ENCODE data around the gene FAM177A1. TPM values are rescaled to one million over a fixed set of nuclear protein-coding genes. Genes with fewer than 3 reads are reported as not detected.
A peak's percentile ranks its signal among the peaks of the same experiment; 100 is the strongest.
"Not testable (repeated sequence)": the region's sequence is repeated elsewhere in the genome, so short reads cannot be mapped to it uniquely, and the experiment has no call there.

FAM177A1 gene, protein sequence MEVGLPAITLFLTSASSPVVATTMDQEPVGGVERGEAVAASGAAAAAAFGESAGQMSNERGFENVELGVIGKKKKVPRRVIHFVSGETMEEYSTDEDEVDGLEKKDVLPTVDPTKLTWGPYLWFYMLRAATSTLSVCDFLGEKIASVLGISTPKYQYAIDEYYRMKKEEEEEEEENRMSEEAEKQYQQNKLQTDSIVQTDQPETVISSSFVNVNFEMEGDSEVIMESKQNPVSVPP
- 37.3 and 43.0 TPM in 2 replicates for total RNA-seq (2014; rRNA removed; shearing (Covaris generic))

DNA sequence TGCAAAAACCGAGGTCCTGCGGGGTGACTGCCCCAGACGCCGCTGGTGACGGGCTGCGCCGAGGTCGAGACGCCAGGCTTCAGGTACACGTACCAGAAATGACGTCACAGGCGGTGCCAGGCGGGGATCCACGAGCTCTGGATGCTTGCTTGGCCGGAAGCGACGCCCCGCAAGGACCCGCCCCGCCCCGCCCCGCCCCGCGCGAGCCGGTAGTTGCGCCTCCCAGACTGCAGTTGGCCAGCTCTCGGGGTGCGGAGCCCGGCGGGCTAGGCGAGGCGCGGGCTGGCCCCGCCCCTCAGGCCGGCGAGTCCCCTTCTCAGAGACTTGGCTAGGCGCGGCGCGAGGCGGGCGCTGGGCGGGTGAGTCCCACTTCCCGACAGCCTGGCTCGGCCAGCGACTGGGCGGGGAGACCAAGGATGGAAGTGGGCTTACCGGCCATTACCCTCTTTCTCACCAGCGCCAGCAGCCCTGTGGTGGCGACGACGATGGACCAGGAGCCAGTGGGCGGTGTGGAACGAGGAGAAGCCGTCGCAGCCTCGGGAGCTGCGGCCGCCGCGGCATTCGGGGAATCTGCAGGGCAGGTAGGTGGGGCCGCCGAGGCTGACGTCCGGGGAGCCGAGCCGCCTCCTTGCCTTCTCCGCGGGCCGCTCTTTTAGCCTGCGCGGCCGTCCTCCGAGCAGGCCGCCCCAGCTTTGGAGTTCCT is at the start of gene FAM177A1:
TSS of gene FAM177A1 (plus strand) at position 225 of the 703 bp plus-strand sequence. CDS start at position 417, 192 bp downstream.
- Histone ChIP-seq H3K27me3 (ENCODE audit: control insufficient read depth, insufficient read depth, low read length) (no peaks in the 10 kb centered on the region), H3K4me3 (ENCODE audit: insufficient read depth, low read depth, low read length) (peak within 1 kb of the TSS; percentile 91), H3K36me3 (replicated peaks; ENCODE audit: control insufficient read depth, insufficient read depth, low read length) (no peaks in the 10 kb centered on the region)
- peak; percentile 98 for DNase-seq

DNA sequence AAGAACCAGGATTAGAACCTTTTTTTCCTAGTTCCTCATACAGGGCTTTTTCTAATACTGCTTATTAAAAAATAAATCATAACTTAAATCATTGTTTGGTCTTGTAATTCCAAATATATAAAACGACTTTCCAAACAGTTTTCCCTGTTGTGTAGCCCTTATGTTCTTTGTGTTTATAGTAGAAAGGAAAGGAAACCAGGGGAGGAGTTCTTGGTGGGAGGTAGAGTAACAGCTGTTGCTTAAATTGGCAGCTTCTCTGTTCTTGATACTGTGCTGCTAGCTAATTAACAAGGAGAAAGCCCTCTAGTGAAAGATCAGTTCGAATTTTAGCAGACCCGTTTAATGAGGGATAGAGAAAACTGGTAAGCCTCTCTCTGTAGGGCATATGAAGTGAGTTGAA is 48.3 kb upstream of the FAM177A1 start:
- Histone ChIP-seq H3K36me3 (replicated peaks; ENCODE audit: control insufficient read depth, insufficient read depth, low read length) (peaks cover 2% of the 10 kb centered on the region), H3K27me3 (ENCODE audit: control insufficient read depth, insufficient read depth, low read length) (no peaks in the 10 kb centered on the region), H3K4me3 (ENCODE audit: insufficient read depth, low read depth, low read length) (no peak overlapping the region)
- no peak for DNase-seq

GRCh38 chr14:34999500-34999899 is 46.6 kb upstream of the FAM177A1 start:
- H3K27me3 ChIP-seq (ENCODE audit: control insufficient read depth, insufficient read depth, low read length) = no peaks in the 10 kb centered on the region
- no peak for DNase-seq
- no peak overlapping the region for H3K4me3 ChIP-seq (ENCODE audit: insufficient read depth, low read depth, low read length)
- H3K36me3 ChIP-seq (replicated peaks; ENCODE audit: control insufficient read depth, insufficient read depth, low read length) = peaks cover 2% of the 10 kb centered on the region

GRCh38 chr14:35001621-35002020 is 44.5 kb upstream of the FAM177A1 start:
- no peak for DNase-seq
- H3K36me3 ChIP-seq (replicated peaks; ENCODE audit: control insufficient read depth, insufficient read depth, low read length) = peaks cover 2% of the 10 kb centered on the region
- no peak overlapping the region for H3K4me3 ChIP-seq (ENCODE audit: insufficient read depth, low read depth, low read length)
- H3K27me3 ChIP-seq (ENCODE audit: control insufficient read depth, insufficient read depth, low read length) = no peaks in the 10 kb centered on the region

GRCh38 chr14:35004839-35005238 is 41.2 kb upstream of the FAM177A1 start:
- H3K4me3 ChIP-seq (ENCODE audit: insufficient read depth, low read depth, low read length) = no peak overlapping the region
- H3K27me3 ChIP-seq (ENCODE audit: control insufficient read depth, insufficient read depth, low read length) = no peaks in the 10 kb centered on the region
- DNase-seq = no peak
- peaks cover 3% of the 10 kb centered on the region for H3K36me3 ChIP-seq (replicated peaks; ENCODE audit: control insufficient read depth, insufficient read depth, low read length)

DNA sequence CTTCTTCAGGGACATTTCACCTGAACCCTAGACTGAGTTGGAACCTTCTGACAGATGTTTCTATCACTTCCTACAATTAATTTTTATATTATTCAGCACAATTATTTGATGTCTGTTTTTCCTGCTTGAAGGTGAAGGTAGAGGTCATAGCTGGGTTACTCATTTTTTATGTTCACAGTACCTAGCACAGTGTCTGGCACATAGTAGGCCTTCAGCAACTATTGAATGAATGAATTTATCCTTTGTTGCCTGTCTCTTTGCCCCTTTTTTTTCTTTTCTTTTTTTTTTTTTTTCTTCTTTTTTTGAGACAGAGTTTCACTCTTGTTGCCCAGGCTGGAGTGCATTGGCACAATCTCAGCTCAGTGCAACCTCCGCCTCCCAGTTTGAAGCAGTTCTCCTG is 29.5 kb upstream of the FAM177A1 start:
- H3K27me3 ChIP-seq (ENCODE audit: control insufficient read depth, insufficient read depth, low read length) = no peaks in the 10 kb centered on the region
- peaks cover 5% of the 10 kb centered on the region for H3K36me3 ChIP-seq (replicated peaks; ENCODE audit: control insufficient read depth, insufficient read depth, low read length)
- no peak for DNase-seq
- no peak overlapping the region for H3K4me3 ChIP-seq (ENCODE audit: insufficient read depth, low read depth, low read length)

DNA sequence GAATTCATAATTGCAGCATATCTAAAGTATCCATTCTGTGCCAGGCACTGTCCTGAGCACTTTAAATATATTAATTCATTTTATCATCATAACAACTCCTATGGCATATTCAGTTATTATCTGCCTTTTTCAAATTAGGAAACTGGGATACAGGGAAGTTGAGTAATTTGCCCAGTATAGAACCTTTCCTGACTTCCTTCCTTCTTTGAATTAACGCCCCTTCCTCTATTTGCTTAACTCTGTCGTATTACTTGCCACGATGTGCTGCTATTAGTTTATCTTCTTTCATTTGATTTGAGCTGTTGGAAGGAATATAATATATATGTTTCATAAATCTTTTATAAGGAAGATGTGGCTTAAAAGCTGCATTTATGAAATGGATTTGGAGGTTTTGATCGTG is 25.4 kb upstream of the FAM177A1 start:
- no peak for DNase-seq
- Histone ChIP-seq H3K36me3 (replicated peaks; ENCODE audit: control insufficient read depth, insufficient read depth, low read length) (peaks cover 7% of the 10 kb centered on the region), H3K4me3 (ENCODE audit: insufficient read depth, low read depth, low read length) (no peak overlapping the region), H3K27me3 (ENCODE audit: control insufficient read depth, insufficient read depth, low read length) (no peaks in the 10 kb centered on the region)

GRCh38 chr14:35028435-35028834 is 17.6 kb upstream of the FAM177A1 start:
- no peaks in the 10 kb centered on the region for H3K27me3 ChIP-seq (ENCODE audit: control insufficient read depth, insufficient read depth, low read length)

GRCh38 chr14:35032562-35032961 is 13.5 kb upstream of the FAM177A1 start:
- no peak overlapping the region for H3K4me3 ChIP-seq (ENCODE audit: insufficient read depth, low read depth, low read length)
- no peak for DNase-seq
- H3K27me3 ChIP-seq (ENCODE audit: control insufficient read depth, insufficient read depth, low read length) = no peaks in the 10 kb centered on the region
- peaks cover 1% of the 10 kb centered on the region; the same call in 1 of the 2 replicates for H3K36me3 ChIP-seq (replicated peaks; ENCODE audit: control insufficient read depth, insufficient read depth, low read length)

More at GRCh38 chr14:35028435-35028834, 17.6 kb upstream of the FAM177A1 start:
- DNase-seq = no peak
- Histone ChIP-seq H3K4me3 (ENCODE audit: insufficient read depth, low read depth, low read length) (no peak overlapping the region), H3K36me3 (replicated peaks; ENCODE audit: control insufficient read depth, insufficient read depth, low read length) (peaks cover 1% of the 10 kb centered on the region; the same call in 1 of the 2 replicates)

DNA sequence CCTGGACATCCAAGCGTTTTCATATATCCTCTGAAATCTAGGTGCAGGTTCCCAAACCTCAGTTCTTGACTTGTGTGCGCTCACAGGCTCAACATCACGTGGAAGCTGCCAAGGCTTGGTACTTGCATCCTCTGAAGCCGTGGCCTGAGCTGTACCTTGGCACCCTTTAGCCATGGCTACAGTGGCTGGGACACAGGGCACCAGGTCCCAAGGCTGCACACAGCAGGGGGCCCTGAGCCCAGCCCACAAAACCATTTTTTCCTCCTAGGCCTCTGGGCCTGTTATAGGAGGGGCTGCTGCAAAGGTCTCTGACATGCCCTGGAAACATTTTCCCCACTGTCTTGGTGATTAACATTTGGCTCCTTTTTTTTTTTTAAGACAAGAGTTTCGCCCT is 11.6 kb upstream of the FAM177A1 start:
- no peak for DNase-seq
- Histone ChIP-seq H3K36me3 (replicated peaks; ENCODE audit: control insufficient read depth, insufficient read depth, low read length) (no peaks in the 10 kb centered on the region; the same call in 1 of the 2 replicates), H3K4me3 (ENCODE audit: insufficient read depth, low read depth, low read length) (no peak overlapping the region), H3K27me3 (ENCODE audit: control insufficient read depth, insufficient read depth, low read length) (no peaks in the 10 kb centered on the region)

- H3K36me3 ChIP-seq (replicated peaks; ENCODE audit: control insufficient read depth, insufficient read depth, low read length); H3K27me3 ChIP-seq (ENCODE audit: control insufficient read depth, insufficient read depth, low read length); DNase-seq; H3K4me3 ChIP-seq (ENCODE audit: insufficient read depth, low read depth, low read length): not testable (repeated sequence)
These were observed 11.0 kb upstream of the FAM177A1 start for GRCh38 chr14:35034944-35035554.

DNA sequence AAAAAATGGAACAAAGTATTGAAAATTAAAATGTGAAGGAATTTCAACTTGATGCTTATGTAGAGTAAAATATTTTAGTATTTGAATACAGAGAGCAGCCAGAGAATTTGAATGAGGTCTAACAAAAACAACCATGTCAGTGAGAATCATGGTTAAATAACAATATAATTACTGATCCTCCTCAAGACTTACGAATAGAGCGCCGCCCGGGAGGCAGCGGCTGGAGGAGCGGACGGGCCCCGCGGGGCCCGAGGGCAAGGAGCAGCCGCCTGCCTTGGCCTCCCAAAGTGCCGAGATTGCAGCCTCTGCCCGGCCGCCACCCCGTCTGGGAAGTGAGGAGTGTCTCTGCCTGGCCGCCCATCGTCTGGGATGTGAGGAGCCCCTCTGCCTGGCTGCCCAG is 7.8 kb upstream of the FAM177A1 start:
- H3K4me3 ChIP-seq (ENCODE audit: insufficient read depth, low read depth, low read length); H3K27me3 ChIP-seq (ENCODE audit: control insufficient read depth, insufficient read depth, low read length); H3K36me3 ChIP-seq (replicated peaks; ENCODE audit: control insufficient read depth, insufficient read depth, low read length); DNase-seq: not testable (repeated sequence)

- Histone ChIP-seq H3K4me3 (ENCODE audit: insufficient read depth, low read depth, low read length) (no peak overlapping the region), H3K36me3 (replicated peaks; ENCODE audit: control insufficient read depth, insufficient read depth, low read length) (no peaks in the 10 kb centered on the region), H3K27me3 (ENCODE audit: control insufficient read depth, insufficient read depth, low read length) (no peaks in the 10 kb centered on the region)
- DNase-seq = no peak
These were observed 3.4 kb upstream of the FAM177A1 start for GRCh38 chr14:35042632-35043031.

DNA sequence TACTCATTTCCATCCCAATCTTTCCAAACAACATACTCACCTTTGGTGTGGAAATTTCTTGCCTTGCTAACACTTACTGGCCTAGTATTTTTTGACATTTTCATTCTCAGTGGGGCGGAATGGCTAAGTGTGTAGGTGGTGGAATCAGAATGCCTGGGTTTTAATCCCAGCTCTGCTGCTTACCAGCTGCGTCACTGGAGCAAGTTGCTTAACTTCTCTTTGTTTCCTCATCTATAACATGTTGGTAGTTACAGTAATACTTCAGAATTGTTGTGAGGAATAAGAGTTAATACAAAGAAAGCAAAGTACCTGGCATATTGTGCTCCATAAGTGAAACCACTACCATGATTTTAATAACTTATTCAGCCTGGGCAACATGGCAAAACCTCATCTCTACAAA is 3.0 kb upstream of the FAM177A1 start:
- Histone ChIP-seq H3K27me3 (ENCODE audit: control insufficient read depth, insufficient read depth, low read length) (no peaks in the 10 kb centered on the region), H3K36me3 (replicated peaks; ENCODE audit: control insufficient read depth, insufficient read depth, low read length) (no peaks in the 10 kb centered on the region), H3K4me3 (ENCODE audit: insufficient read depth, low read depth, low read length) (no peak overlapping the region)
- no peak for DNase-seq

All from H7 (cell line).